ENCODE measurements around the gene CMTM7. TPM values are rescaled to one million over a fixed set of nuclear protein-coding genes. Genes with fewer than 3 reads are reported as not detected.
"Not testable (repeated sequence)": the region's sequence is repeated elsewhere in the genome, so short reads cannot be mapped to it uniquely, and the experiment has no call there.

Gene CMTM7
- total RNA-seq, 1 donor, result 8.2 TPM

- TF ChIP-seq CTCF (IDR thresholded peaks at IDR 0.05; ENCODE audit: insufficient read depth, low read depth, low read length), result no peak
- H3K4me3 ChIP-seq (ENCODE audit: low read depth, low read length), result no peak overlapping the region
- DNase-seq (ENCODE audit: low read depth), result no peak
These were observed 45.1 kb downstream of the CMTM7 start for GRCh38 chr3:32436816-32437189.

- no peak for TF ChIP-seq CTCF (IDR thresholded peaks at IDR 0.05; ENCODE audit: insufficient read depth, low read depth, low read length)
These were observed 46.2 kb downstream of the CMTM7 start for GRCh38 chr3:32437896-32438295.

GRCh38 chr3:32438596-32439344 is 47.1 kb downstream of the CMTM7 start:
- no peak for DNase-seq (ENCODE audit: low read depth)
- no peak overlapping the region for H3K4me3 ChIP-seq (ENCODE audit: low read depth, low read length)
- TF ChIP-seq CTCF (IDR thresholded peaks at IDR 0.05; ENCODE audit: insufficient read depth, low read depth, low read length), result no peak

More at GRCh38 chr3:32437896-32438295, 46.2 kb downstream of the CMTM7 start:
- no peak for DNase-seq (ENCODE audit: low read depth)
- H3K4me3 ChIP-seq (ENCODE audit: low read depth, low read length), result no peak overlapping the region

- not testable (repeated sequence) for DNase-seq (ENCODE audit: low read depth); H3K4me3 ChIP-seq (ENCODE audit: low read depth, low read length)
These were observed 47.8 kb downstream of the CMTM7 start for GRCh38 chr3:32439421-32439820.

GRCh38 chr3:32440611-32441350 is 49.1 kb downstream of the CMTM7 start:
- no peak for TF ChIP-seq CTCF (IDR thresholded peaks at IDR 0.05; ENCODE audit: insufficient read depth, low read depth, low read length)
- H3K4me3 ChIP-seq (ENCODE audit: low read depth, low read length), result no peak overlapping the region
- DNase-seq (ENCODE audit: low read depth), result no peak

GRCh38 chr3:32442766-32443165 is 51.1 kb downstream of the CMTM7 start:
- H3K4me3 ChIP-seq (ENCODE audit: low read depth, low read length), result no peak overlapping the region
- no peak for TF ChIP-seq CTCF (IDR thresholded peaks at IDR 0.05; ENCODE audit: insufficient read depth, low read depth, low read length)
- DNase-seq (ENCODE audit: low read depth), result no peak

- H3K4me3 ChIP-seq (ENCODE audit: low read depth, low read length), result no peak overlapping the region
- TF ChIP-seq CTCF (IDR thresholded peaks at IDR 0.05; ENCODE audit: insufficient read depth, low read depth, low read length), result no peak
- DNase-seq (ENCODE audit: low read depth), result peak; percentile 63
These were observed 51.8 kb downstream of the CMTM7 start for GRCh38 chr3:32443478-32443877.

All from fibroblast of villous mesenchyme (primary cell).